SIG-M5 treated with dmso at 0.1 percent for 504 hours (cell line): ENCODE data around the gene GPR162.
"Not testable (repeated sequence)": the region's sequence is repeated elsewhere in the genome, so short reads cannot be mapped to it uniquely, and the experiment has no call there.

ENCODE experiments used
- DNase-seq: peaks from one replicate; lab custom pipeline; 2025; ENCODE audit not compliant: unreplicated experiment; lab: John Stamatoyannopoulos, UW

Gene GPR162

GRCh38 chr12:6854036-6854435, 32.4 kb downstream of the GPR162 start:
- DNase-seq: no peak

- DNase-seq: no peak
These were observed 33.7 kb downstream of the GPR162 start for GRCh38 chr12:6855322-6855721.

- no peak for DNase-seq
These were observed 37.2 kb downstream of the GPR162 start for GRCh38 chr12:6858799-6859198.

GRCh38 chr12:6860116-6860515, 38.5 kb downstream of the GPR162 start:
- DNase-seq: no peak

GRCh38 chr12:6860942-6861341, 39.3 kb downstream of the GPR162 start:
- no peak for DNase-seq

GRCh38 chr12:6861391-6861790, 39.8 kb downstream of the GPR162 start:
- no peak for DNase-seq

GRCh38 chr12:6863033-6863432, 41.4 kb downstream of the GPR162 start:
- no peak for DNase-seq

- DNase-seq: no peak
These were observed 42.1 kb downstream of the GPR162 start for GRCh38 chr12:6863586-6864321.

- DNase-seq: not testable (repeated sequence)
These were observed 43.7 kb downstream of the GPR162 start for GRCh38 chr12:6865307-6865706.

- no peak for DNase-seq
These were observed 44.7 kb downstream of the GPR162 start for GRCh38 chr12:6866163-6866919.

- DNase-seq: peak; percentile 64
These were observed 45.3 kb downstream of the GPR162 start for GRCh38 chr12:6866920-6867412.

GRCh38 chr12:6867413-6868210, 46.0 kb downstream of the GPR162 start, which contains the start of gene TPI1:
TPI1 (plus strand) TSS chr12:6867531; CDS start chr12:6867567, 36 bp downstream.
- peak; percentile 46 for DNase-seq

GRCh38 chr12:6868211-6869048, 46.8 kb downstream of the GPR162 start:
- DNase-seq: peak; percentile 41

- peak; percentile 78 for DNase-seq
These were observed 47.7 kb downstream of the GPR162 start for GRCh38 chr12:6869049-6870021.

- DNase-seq: not testable (repeated sequence)
These were observed 48.7 kb downstream of the GPR162 start for GRCh38 chr12:6870304-6870703.

GRCh38 chr12:6871052-6871957, 49.7 kb downstream of the GPR162 start:
- peak; percentile 49 for DNase-seq

GRCh38 chr12:6872073-6873048, 50.7 kb downstream of the GPR162 start:
- peak; percentile 60 for DNase-seq
